Fibroblast of lung (primary cell): ENCODE results near the gene UBN1. TPM values are rescaled to one million over a fixed set of nuclear protein-coding genes. Genes with fewer than 3 reads are reported as not detected.
"Not testable (repeated sequence)": the region's sequence is repeated elsewhere in the genome, so short reads cannot be mapped to it uniquely, and the experiment has no call there.

Experiments used
- DNase-seq, 2 donors: peaks; one replicate each; pipeline versions ENCODE4 v3.0.0 to v3.0.0-alpha.2; 2010; ENCODE audit warnings: low read depth in 2 of 2
- H2AFZ ChIP-seq: 2 replicates; pipeline ENCODE4 v1.5.1; 2012; ENCODE audit warnings: low read length, control low read depth, inconsistent platforms
- H3K27ac ChIP-seq: 2 replicates; pipeline ENCODE4 v1.5.1; 2011; ENCODE audit warnings: low read length, control low read depth; ENCODE audit not compliant: insufficient read depth
- H3K27me3 ChIP-seq: 2 replicates; pipeline ENCODE4 v1.5.1; 2011; ENCODE audit warnings: mild to moderate bottlenecking, low read length; ENCODE audit not compliant: control insufficient read depth, insufficient read depth
- H3K36me3 ChIP-seq: 2 replicates; pipeline ENCODE4 v1.5.1; 2011; ENCODE audit warnings: low read length; ENCODE audit not compliant: control insufficient read depth, insufficient read depth
- H3K4me1 ChIP-seq: 2 replicates; pipeline ENCODE4 v1.5.1; 2011; ENCODE audit warnings: low read length; ENCODE audit not compliant: control insufficient read depth, insufficient read depth; ENCODE audit errors: extremely low read depth
- H3K4me2 ChIP-seq: 2 replicates; pipeline ENCODE4 v1.5.1; 2011; ENCODE audit warnings: low read length, control low read depth; ENCODE audit not compliant: insufficient read depth; ENCODE audit errors: extremely low read depth
- H3K4me3 ChIP-seq, 4 experiments: fragments of 200-600 bp in 1 of 4; sonication (generic) in 1 of 4; replicated peaks in 1 of 4; 2 replicates each; pipeline ENCODE4 v1.5.1; 2011 to 2016; ENCODE audit warnings: low read length in 4 of 4, low read depth in 3 of 4, mild to moderate bottlenecking in 3 of 4, control low read depth in 2 of 4, inconsistent platforms in 1 of 4, mixed read lengths in 1 of 4; ENCODE audit not compliant: insufficient read depth in 1 of 4; ENCODE audit errors: control extremely low read depth in 1 of 4
- H3K79me2 ChIP-seq: 2 replicates; pipeline ENCODE4 v1.5.1; 2012; ENCODE audit warnings: mild to moderate bottlenecking, low read length, inconsistent platforms; ENCODE audit not compliant: control insufficient read depth, insufficient read depth
- H3K9ac ChIP-seq: 2 replicates; pipeline ENCODE4 v1.5.1; 2011; ENCODE audit warnings: mild to moderate bottlenecking, low read length, control low read depth; ENCODE audit not compliant: insufficient read depth
- H3K9me3 ChIP-seq: 2 replicates; pipeline ENCODE4 v1.5.1; 2012; ENCODE audit warnings: low read depth, low read length; ENCODE audit not compliant: control insufficient read depth, insufficient read depth
- H4K20me1 ChIP-seq: 2 replicates; pipeline ENCODE4 v1.5.1; 2011; ENCODE audit warnings: low read length; ENCODE audit not compliant: control insufficient read depth, insufficient read depth; ENCODE audit errors: extremely low read depth
- CTCF ChIP-seq, 2 donors: IDR thresholded peaks in 1 of 2; conservative IDR thresholded peaks in 1 of 2; 1 replicate in 1 of 2; 2 replicates in 1 of 2; pipeline ENCODE4 v1.5.1; 2011 to 2012; ENCODE audit warnings: low read length in 2 of 2, control low read depth in 1 of 2, inconsistent platforms in 1 of 2, low read depth in 1 of 2, mild to moderate bottlenecking in 1 of 2
- EZH2 ChIP-seq: IDR thresholded peaks from 2 replicates; pipeline ENCODE4 v1.5.1; 2012; ENCODE audit warnings: low read length, control low read depth, mild to moderate bottlenecking; ENCODE audit errors: missing control alignments
- polyA plus RNA-seq, 2 donors: library from polyadenylated mRNA; depleted of rRNA in 1 of 2; stranded (reverse) in 1 of 2; unstranded in 1 of 2; fragments of >200 nt; gene quantifications; 2 replicates each; pipeline ENCODE4 v1.2.1, GENCODE V29; 2011 to 2012; ENCODE audit warnings: missing spikeins in 1 of 2
- total RNA-seq: library from RNA; depleted of rRNA; stranded (reverse); fragments of >200 nt; gene quantifications from 2 replicates; pipeline ENCODE4 v1.2.1, GENCODE V29; 2014

The UBN1 gene
- total and polyA plus RNA-seq, 2 donors (not counting 1 experiment from before 2014, with no cell fraction given), result 13.6 to 21.1 TPM

GRCh38 chr16:4926928-4927327 is 79.6 kb downstream of the UBN1 start:
- no peak overlapping the region for H3K4me3 ChIP-seq
- no peaks in the 10 kb centered on the region for H3K36me3 ChIP-seq
- no peak overlapping the region for H3K9ac ChIP-seq
- no peak overlapping the region for H3K4me2 ChIP-seq
- H3K9me3 ChIP-seq, result no peaks in the 10 kb centered on the region
- TF ChIP-seq CTCF (conservative IDR thresholded peaks at IDR 0.05 in 1 of 2, IDR thresholded peaks at IDR 0.05 in 1 of 2; ENCODE audit: low read depth in 1 of 2, low read length in 2 of 2) (no peak), EZH2 (no peak)
- H3K4me1 ChIP-seq, result no peaks in the 10 kb centered on the region
- no peak overlapping the region for H2AFZ ChIP-seq
- no peak for DNase-seq
- H3K27me3 ChIP-seq, result peaks cover 2% of the 10 kb centered on the region
- no peaks in the 10 kb centered on the region for H3K79me2 ChIP-seq
- H3K27ac ChIP-seq, result no peak overlapping the region
- H4K20me1 ChIP-seq, result no peaks in the 10 kb centered on the region

GRCh38 chr16:4927661-4928060 is 80.4 kb downstream of the UBN1 start:
- TF ChIP-seq EZH2 (no peak), CTCF (conservative IDR thresholded peaks at IDR 0.05 in 1 of 2, IDR thresholded peaks at IDR 0.05 in 1 of 2; ENCODE audit: low read depth in 1 of 2, low read length in 2 of 2) (no peak)
- DNase-seq, result no peak
- Histone ChIP-seq H2AFZ (no peak overlapping the region), H3K27me3 (peaks cover 2% of the 10 kb centered on the region), H3K9ac (no peak overlapping the region), H4K20me1 (no peaks in the 10 kb centered on the region), H3K4me2 (no peak overlapping the region), H3K9me3 (no peaks in the 10 kb centered on the region), H3K27ac (no peak overlapping the region), H3K79me2 (no peaks in the 10 kb centered on the region), H3K4me1 (no peaks in the 10 kb centered on the region), H3K4me3 (no peak overlapping the region), H3K36me3 (no peaks in the 10 kb centered on the region)

- TF ChIP-seq CTCF (conservative IDR thresholded peaks at IDR 0.05 in 1 of 2, IDR thresholded peaks at IDR 0.05 in 1 of 2; ENCODE audit: low read depth in 1 of 2, low read length in 2 of 2) (no peak), EZH2 (no peak)
- no peak for DNase-seq
- peaks cover 2% of the 10 kb centered on the region for H3K27me3 ChIP-seq
- no peaks in the 10 kb centered on the region for H3K79me2 ChIP-seq
- H3K4me2 ChIP-seq, result no peak overlapping the region
- no peak overlapping the region for H3K4me3 ChIP-seq
- no peak overlapping the region for H2AFZ ChIP-seq
- H3K9me3 ChIP-seq, result no peaks in the 10 kb centered on the region
- H3K27ac ChIP-seq, result no peak overlapping the region
- no peaks in the 10 kb centered on the region for H3K36me3 ChIP-seq
- no peaks in the 10 kb centered on the region for H3K4me1 ChIP-seq
- H4K20me1 ChIP-seq, result no peaks in the 10 kb centered on the region
- no peak overlapping the region for H3K9ac ChIP-seq
Observed at GRCh38 chr16:4928227-4928626, 80.9 kb downstream of the UBN1 start.

- H3K36me3 ChIP-seq, DNase-seq, H3K27ac ChIP-seq, H3K4me2 ChIP-seq, H3K9me3 ChIP-seq, H4K20me1 ChIP-seq, H3K27me3 ChIP-seq, H3K4me1 ChIP-seq, H2AFZ ChIP-seq, H3K4me3 ChIP-seq, H3K9ac ChIP-seq, H3K79me2 ChIP-seq: not testable (repeated sequence)
Observed at GRCh38 chr16:4929619-4930018, 82.3 kb downstream of the UBN1 start.
